Spleen (tissue), 11 donors: ENCODE data around the gene CCDC92. TPM values are rescaled to one million over a fixed set of nuclear protein-coding genes. Genes with fewer than 3 reads are reported as not detected.

Experiments
- DNase-seq: peaks from one replicate; pipeline ENCODE4 v3.0.0-alpha.2; 2020
- H3K27ac ChIP-seq, 8 donors: fragments of 200-600 bp; sonication (generic) in 7 of 8; 1 replicate in 4 of 8; 2 replicates in 4 of 8; pipeline versions ENCODE4 v1.5.0 to v1.8.0; 2016 to 2021; ENCODE audit warnings: inconsistent platforms in 4 of 8, mild to moderate bottlenecking in 4 of 8, moderate library complexity in 1 of 8
- H3K27me3 ChIP-seq, 7 donors: fragments of 200-600 bp; sonication (generic) in 6 of 7; replicated peaks in 1 of 7; 1 replicate in 4 of 7; 2 replicates in 3 of 7; pipeline versions ENCODE4 v1.5.0 to v1.8.0; 2016 to 2021; ENCODE audit warnings: inconsistent platforms in 3 of 7, mild to moderate bottlenecking in 1 of 7
- H3K36me3 ChIP-seq, 6 donors: fragments of 200-600 bp; sonication (generic) in 5 of 6; 1 replicate in 4 of 6; 2 replicates in 2 of 6; pipeline versions ENCODE4 v1.5.0 to v1.8.0; 2016 to 2021; ENCODE audit warnings: inconsistent platforms in 2 of 6
- H3K4me1 ChIP-seq, 6 donors: fragments of 200-600 bp; sonication (generic) in 5 of 6; 1 replicate in 3 of 6; 2 replicates in 3 of 6; pipeline versions ENCODE4 v1.5.0 to v1.8.0; 2016 to 2021; ENCODE audit warnings: inconsistent platforms in 3 of 6
- H3K4me3 ChIP-seq, 8 donors: fragments of 200-600 bp; sonication (generic) in 7 of 8; 1 replicate in 4 of 8; 2 replicates in 4 of 8; pipeline versions ENCODE4 v1.5.0 to v1.8.0; 2016 to 2021; ENCODE audit warnings: inconsistent platforms in 4 of 8, mild to moderate bottlenecking in 4 of 8, moderate library complexity in 2 of 8
- H3K9me3 ChIP-seq, 8 donors: fragments of 200-600 bp; sonication (generic) in 7 of 8; 1 replicate in 4 of 8; 2 replicates in 4 of 8; pipeline versions ENCODE4 v1.5.0 to v1.8.0; 2016 to 2021; ENCODE audit warnings: inconsistent platforms in 4 of 8
- POLR2A ChIP-seq, 3 donors: fragments of 450-650 bp; IDR thresholded peaks; one replicate each; pipeline ENCODE4 v1.5.1; 2017; ENCODE audit warnings: antibody characterized with exemption in 3 of 3, mild to moderate bottlenecking in 1 of 3
- POLR2AphosphoS5 ChIP-seq, 3 donors: sonication (generic); formaldehyde crosslinking; IDR thresholded peaks; one replicate each; pipeline ENCODE4 v1.5.1; 2017; ENCODE audit warnings: antibody characterized with exemption in 3 of 3
- WGBS, 5 donors: extraction: QIAGEN DNeasy Blood & Tissue Kit in 3 of 5; methylation state at CpG; one replicate each; pipeline versions ENCODE4 v1.1.5 to v1.1.7; 2013 to 2018; 5-methylcytosine and 5-hydroxymethylcytosine counted together
- intact Hi-C: fragments of 100-400 bp; cut with DNase I; formaldehyde crosslinking; loops from one replicate; pipeline ENCODE4 v1.15.0; 2023; ENCODE audit warnings: low total_unique reads
- polyA plus RNA-seq, 3 donors: library from polyadenylated mRNA; stranded (reverse); fragments of 200-250 nt; gene quantifications; one replicate each; pipeline ENCODE4 v1.2.1, GENCODE V29; 2013
- total RNA-seq, 7 donors: library from RNA; depleted of rRNA in 3 of 7; stranded (reverse); fragments of >200 nt in 3 of 7; fragmentation: NEBNext Ultra II Directional in 4 of 7; extraction: Animal tissue kit (Norgen Biotek cat#: 25700) in 4 of 7; gene quantifications; one replicate each; pipeline versions ENCODE4 v1.1.0 to v1.2.1, GENCODE V29; 2016 to 2021
- TF ChIP-seq, protein P1 (sequence below), 11 experiments: fragments of 200-600 bp in 7 of 11; fragments of 450-650 bp in 4 of 11; sonication (generic) in 4 of 11; IDR thresholded peaks in 8 of 11; conservative IDR thresholded peaks in 3 of 11; 1 replicate in 7 of 11; 2 replicates in 4 of 11; pipeline versions ENCODE4 v1.4.0 to v1.8.0; 2016 to 2021; ENCODE audit warnings: antibody characterized with exemption in 11 of 11, inconsistent platforms in 4 of 11, mild to moderate bottlenecking in 1 of 11
- donor health status: healthy with polysubstance abuse.
- donor health status: DM: no; HTN: no; CAD: no; lungs with moderate emphysema.
- donor health status: DM: no; HTN: no; CAD: no.
- donor health status: Bipolar disorder and iron deficiency.
- donor health status: healthy.
- donor health status: DM: no; HTN: no; CAD: no.
- donor health status: DM: yes; HTN: yes; CAD: no.

The CCDC92 gene
- total and polyA plus RNA-seq, 10 donors, result 16.0 to 36.7 (median 27.8) TPM

DNA sequence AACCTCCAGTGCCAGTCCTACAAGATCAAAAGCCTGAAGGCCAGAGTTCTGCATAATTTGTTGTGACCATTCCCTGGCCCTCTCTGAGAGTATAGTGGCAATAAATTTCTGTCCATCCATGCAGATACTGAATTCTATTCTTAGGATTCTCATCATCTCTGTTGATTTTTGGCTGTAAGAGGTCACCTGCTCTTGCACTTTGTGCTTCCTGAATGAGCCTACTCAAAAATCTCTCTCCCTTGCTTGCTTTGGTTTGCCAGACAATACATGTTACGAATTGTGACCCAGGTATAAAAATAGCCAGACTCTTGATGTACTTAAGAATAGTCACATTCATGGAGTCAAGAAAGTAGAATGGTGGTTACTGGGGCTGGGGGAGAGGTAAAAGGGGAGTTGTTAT is 17.1 kb upstream of the CCDC92 start:
- TF ChIP-seq POLR2AphosphoS5 (IDR thresholded peaks at IDR 0.05) (no peak), POLR2A (IDR thresholded peaks at IDR 0.05) (no peak)
- TF ChIP-seq, protein P1, sequence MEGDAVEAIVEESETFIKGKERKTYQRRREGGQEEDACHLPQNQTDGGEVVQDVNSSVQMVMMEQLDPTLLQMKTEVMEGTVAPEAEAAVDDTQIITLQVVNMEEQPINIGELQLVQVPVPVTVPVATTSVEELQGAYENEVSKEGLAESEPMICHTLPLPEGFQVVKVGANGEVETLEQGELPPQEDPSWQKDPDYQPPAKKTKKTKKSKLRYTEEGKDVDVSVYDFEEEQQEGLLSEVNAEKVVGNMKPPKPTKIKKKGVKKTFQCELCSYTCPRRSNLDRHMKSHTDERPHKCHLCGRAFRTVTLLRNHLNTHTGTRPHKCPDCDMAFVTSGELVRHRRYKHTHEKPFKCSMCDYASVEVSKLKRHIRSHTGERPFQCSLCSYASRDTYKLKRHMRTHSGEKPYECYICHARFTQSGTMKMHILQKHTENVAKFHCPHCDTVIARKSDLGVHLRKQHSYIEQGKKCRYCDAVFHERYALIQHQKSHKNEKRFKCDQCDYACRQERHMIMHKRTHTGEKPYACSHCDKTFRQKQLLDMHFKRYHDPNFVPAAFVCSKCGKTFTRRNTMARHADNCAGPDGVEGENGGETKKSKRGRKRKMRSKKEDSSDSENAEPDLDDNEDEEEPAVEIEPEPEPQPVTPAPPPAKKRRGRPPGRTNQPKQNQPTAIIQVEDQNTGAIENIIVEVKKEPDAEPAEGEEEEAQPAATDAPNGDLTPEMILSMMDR (IDR thresholded peaks at IDR 0.05 in 8 of 11, conservative IDR thresholded peaks at IDR 0.05 in 3 of 11), result no peak
- H3K27ac ChIP-seq, result no peak overlapping the region
- peaks cover 6 to 64% (median 25%) of the 10 kb centered on the region in 6 donors for H3K4me1 ChIP-seq
- peaks cover 0 to 65% (median 15%) of the 10 kb centered on the region in 6 donors for H3K36me3 ChIP-seq
- H3K27me3 ChIP-seq, result no peaks in the 10 kb centered on the region
- 81 to 91% (median 82%) methylated on average over 1 of the region's 1 CpG for WGBS, 5 donors
- H3K4me3 ChIP-seq, result no peak overlapping the region
- no peak for DNase-seq
- intact Hi-C loops, result loop anchor here (10.0 kb wide), 1 partner anchor 185 kb away; no protein-coding TSS in a partner anchor
- no peaks in the 10 kb centered on the region for H3K9me3 ChIP-seq

DNA sequence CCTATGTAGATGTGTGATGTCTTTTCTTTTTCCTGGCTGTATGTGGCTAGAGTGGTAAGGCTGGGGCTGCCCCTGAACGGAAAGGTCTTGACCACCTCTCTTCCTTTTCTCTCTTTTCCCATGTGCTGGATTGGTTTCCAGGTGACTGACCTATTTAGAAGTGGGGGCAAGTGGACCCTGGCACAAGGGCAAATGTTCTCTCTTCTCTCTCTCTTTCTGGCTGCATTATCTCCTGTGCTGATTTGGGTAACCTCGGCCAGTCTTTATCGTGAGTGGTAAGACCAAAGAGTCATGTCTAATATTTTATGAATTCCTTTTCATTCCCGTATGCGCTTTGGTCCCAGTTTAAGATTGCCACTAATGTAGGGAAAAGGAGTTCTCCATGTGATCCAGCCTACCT is 16.5 kb upstream of the CCDC92 start:
- intact Hi-C loops, result loop anchor here (10.0 kb wide), 1 partner anchor 184 kb away; no protein-coding TSS in a partner anchor
- peaks cover 0 to 65% (median 15%) of the 10 kb centered on the region in 6 donors for H3K36me3 ChIP-seq

DNA sequence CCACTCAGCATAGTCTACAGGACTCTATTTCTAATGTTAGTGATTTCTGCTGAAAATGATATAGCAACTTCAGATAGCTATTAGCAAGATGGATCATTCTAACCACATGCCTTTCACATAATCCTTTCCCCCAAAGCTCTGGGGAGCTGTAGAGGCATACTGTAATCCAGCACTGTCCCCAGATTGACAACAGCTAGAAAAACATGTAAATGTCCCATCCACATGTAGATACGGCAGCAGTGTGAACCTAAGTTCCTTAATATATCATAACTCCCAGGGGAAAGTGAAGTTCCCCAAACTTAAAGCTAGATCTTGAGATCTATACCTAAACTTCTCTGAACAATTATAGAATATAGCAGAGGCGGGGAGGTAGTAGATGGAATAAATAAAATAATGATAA is 14.4 kb upstream of the CCDC92 start:
- TF ChIP-seq, protein P1 (IDR thresholded peaks at IDR 0.05 in 8 of 11, conservative IDR thresholded peaks at IDR 0.05 in 3 of 11), result no peak
- no peak for TF ChIP-seq POLR2A (IDR thresholded peaks at IDR 0.05)
- no peak for TF ChIP-seq POLR2AphosphoS5 (IDR thresholded peaks at IDR 0.05)
- peak overlapping the region in 4 of 8 donors; percentile 6 to 38 (median 23) for H3K27ac ChIP-seq
- peaks cover 6 to 66% (median 29%) of the 10 kb centered on the region in 6 donors for H3K4me1 ChIP-seq
- H3K27me3 ChIP-seq, result no peaks in the 10 kb centered on the region
- H3K4me3 ChIP-seq, result no peak overlapping the region
- no peak for DNase-seq
- WGBS, 5 donors, result 71 to 80% (median 77%) methylated on average over 2 of the region's 2 CpGs
- H3K9me3 ChIP-seq, result no peaks in the 10 kb centered on the region
- intact Hi-C loops, result loop anchor here (10.0 kb wide), 1 partner anchor 182 kb away; no protein-coding TSS in a partner anchor
- H3K36me3 ChIP-seq, result peaks cover 0 to 53% (median 12%) of the 10 kb centered on the region in 6 donors

More for the DNA sequence above, 16.5 kb upstream of the CCDC92 start:
- Histone ChIP-seq H3K27ac (no peak overlapping the region), H3K27me3 (no peaks in the 10 kb centered on the region), H3K4me1 (peaks cover 6 to 66% (median 26%) of the 10 kb centered on the region in 6 donors), H3K4me3 (no peak overlapping the region), H3K9me3 (no peaks in the 10 kb centered on the region)
- 87 to 94% (median 94%) methylated on average over 5 of the region's 5 CpGs for WGBS, 5 donors
- TF ChIP-seq POLR2AphosphoS5 (IDR thresholded peaks at IDR 0.05), result no peak
- TF ChIP-seq, protein P1 (IDR thresholded peaks at IDR 0.05 in 8 of 11, conservative IDR thresholded peaks at IDR 0.05 in 3 of 11), result no peak
- TF ChIP-seq POLR2A (IDR thresholded peaks at IDR 0.05), result no peak
- no peak for DNase-seq

DNA sequence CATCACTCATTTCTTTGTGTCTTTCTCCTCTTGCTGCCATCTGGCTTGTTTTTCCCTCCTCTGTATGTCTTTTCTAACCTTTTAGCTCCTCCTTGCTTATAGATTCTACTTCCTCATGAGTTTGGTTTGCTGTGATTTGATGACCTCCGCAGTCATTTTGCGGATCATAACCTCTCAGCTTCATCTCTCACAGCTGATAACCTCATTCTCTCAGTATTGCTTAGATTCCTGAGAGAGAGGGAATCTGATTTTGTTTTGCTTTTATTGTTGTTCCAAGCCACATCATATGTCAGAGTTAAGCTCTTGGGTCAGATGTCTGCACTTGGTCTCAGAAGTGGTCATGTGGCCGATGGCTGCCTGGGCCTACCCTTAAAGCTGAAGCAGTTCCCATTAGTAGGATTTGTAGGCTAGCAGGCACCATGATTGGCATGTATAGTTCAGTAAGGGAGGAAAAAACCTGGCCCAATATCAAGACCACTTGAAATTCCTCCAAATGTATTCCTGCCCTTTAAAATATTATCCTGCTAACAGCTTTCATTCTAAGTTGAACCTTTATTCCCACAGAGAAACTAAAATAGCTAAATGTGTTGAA is 13.8 kb upstream of the CCDC92 start:
- peaks cover 0 to 49% (median 12%) of the 10 kb centered on the region in 6 donors for H3K36me3 ChIP-seq
- TF ChIP-seq POLR2A (IDR thresholded peaks at IDR 0.05), result no peak
- no peak for TF ChIP-seq POLR2AphosphoS5 (IDR thresholded peaks at IDR 0.05)
- TF ChIP-seq, protein P1 (IDR thresholded peaks at IDR 0.05 in 8 of 11, conservative IDR thresholded peaks at IDR 0.05 in 3 of 11), result no peak
- H3K27ac ChIP-seq, result peak overlapping the region in 7 of 8 donors; percentile 6 to 38 (median 35)
- H3K9me3 ChIP-seq, result no peaks in the 10 kb centered on the region
- no peak overlapping the region for H3K4me3 ChIP-seq
- 78 to 81% (median 80%) methylated on average over 3 of the region's 3 CpGs for WGBS, 5 donors
- peaks cover 6 to 65% (median 28%) of the 10 kb centered on the region in 6 donors for H3K4me1 ChIP-seq
- H3K27me3 ChIP-seq, result no peaks in the 10 kb centered on the region
- intact Hi-C loops, result loop anchor here (10.0 kb wide), 1 partner anchor 182 kb away; no protein-coding TSS in a partner anchor
- no peak for DNase-seq
